GM21723 (cell line): ENCODE results near the gene ABL1.

Experiments
- ATAC-seq: cut with Tn5 transposase; IDR thresholded peaks from one replicate; pipeline ENCODE4 v1.9.1; 2021; ENCODE audit warnings: mild to moderate bottlenecking, moderate library complexity; ENCODE audit not compliant: unreplicated experiment

Gene ABL1

DNA sequence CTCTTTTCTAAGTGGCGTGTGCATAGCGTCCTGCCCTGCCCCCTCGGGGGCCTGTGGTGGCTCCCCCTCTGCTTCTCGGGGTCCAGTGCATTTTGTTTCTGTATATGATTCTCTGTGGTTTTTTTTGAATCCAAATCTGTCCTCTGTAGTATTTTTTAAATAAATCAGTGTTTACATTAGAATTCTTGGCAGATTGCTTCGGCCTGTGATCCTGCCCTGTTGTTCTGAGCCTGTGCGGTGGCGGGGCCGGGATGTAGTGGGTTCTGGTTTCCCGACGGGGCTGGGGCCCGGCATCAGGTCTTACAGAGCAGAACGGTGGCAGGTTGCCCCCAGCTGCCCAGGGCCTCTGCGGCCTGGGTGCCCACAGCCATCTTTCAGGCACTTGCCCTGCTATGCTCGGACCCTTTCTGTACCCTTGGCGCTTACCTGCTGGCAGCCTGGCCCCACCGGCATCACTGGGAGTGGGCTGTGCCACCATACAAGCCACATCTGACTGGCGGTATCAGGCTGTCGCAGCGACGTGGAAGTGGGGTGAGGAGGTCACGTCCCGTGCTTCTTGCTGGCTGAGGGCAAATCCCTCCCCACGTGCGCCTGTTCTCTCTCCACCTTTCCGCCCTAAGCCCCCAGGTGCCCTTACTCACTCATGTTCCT is 52.6 kb downstream of the ABL1 start:
- ATAC-seq = no peak

DNA sequence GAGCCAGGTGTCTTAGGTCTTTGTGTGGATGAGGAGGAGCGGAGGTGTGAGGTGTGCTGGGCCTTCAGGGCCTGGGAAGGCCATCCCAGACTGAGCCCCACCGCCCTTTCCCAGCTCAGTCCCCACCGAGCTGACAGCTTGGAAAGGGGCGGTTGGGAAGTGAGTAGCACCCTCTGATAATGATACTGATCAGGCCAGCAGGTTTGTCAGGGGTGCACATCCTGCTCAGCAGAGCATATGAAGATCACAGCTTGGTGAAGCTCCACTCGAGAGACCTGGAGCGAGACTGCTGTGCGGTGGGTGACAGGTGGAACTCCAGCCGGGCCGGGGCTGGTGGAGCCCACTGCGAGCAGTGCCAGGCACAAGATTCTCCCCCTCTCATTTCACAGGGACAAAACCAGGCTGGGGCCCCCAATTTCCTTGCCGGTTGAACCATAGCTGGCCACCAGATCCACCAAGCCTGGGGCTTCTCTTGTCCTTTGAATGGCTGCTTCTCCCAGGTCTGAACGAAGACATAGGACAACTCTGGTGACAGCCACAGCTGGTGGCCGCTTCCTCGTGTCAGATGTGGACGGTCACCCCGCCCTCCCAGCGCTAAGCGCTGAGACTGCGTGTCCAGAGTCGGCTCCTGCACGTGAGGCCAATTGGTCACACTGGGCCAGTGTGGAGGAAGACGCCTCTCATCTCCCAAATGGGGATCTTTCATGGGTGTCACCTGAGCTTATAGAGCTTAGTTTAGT is 53.3 kb downstream of the ABL1 start:
- ATAC-seq = no peak

- ATAC-seq = no peak
Observed at GRCh38 chr9:130890124-130890523, 55.1 kb downstream of the ABL1 start.

GRCh38 chr9:130890870-130891687 is 56.0 kb downstream of the ABL1 start:
- no peak for ATAC-seq

- ATAC-seq = no peak
Observed at GRCh38 chr9:130891688-130892476, 56.8 kb downstream of the ABL1 start.

DNA sequence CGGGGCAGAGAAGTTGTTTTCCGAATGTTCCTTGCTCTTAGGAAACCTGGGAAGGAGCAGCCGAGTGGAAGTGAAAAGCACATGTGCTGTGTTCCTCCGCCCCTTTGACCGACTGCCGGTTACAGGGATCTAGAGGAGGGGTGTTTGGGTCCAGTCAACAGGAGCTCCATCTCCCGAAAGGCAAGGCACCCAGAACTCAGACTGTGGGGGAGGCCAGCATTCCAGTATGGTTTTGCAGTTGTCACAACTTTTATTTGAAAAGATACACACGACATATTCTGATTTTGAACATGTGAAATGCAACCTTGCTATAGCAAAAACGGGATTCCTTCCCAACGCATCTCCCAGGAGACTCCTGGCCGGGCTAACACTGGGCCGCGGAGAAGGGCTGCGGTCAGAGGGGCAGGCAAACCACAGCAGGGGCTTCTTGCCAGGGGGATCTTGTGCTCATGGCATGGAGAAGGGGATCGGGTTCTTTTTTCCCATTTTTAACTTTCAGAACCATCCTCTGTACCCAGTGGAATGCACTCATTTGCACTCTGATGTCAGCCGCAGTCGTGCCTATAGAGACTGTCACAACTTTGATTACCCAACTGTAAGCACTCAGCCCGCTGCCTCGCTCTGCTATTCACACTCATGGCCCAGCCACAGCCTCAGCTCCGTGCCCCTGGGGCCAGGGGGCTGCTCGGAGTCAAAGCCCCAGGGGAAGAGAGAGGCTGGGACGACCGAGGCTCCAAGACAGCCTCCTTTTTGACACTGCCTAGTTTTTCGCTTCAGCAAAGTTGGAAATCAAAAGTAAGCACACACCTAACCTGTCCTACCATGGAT is 57.6 kb downstream of the ABL1 start:
- no peak for ATAC-seq

DNA sequence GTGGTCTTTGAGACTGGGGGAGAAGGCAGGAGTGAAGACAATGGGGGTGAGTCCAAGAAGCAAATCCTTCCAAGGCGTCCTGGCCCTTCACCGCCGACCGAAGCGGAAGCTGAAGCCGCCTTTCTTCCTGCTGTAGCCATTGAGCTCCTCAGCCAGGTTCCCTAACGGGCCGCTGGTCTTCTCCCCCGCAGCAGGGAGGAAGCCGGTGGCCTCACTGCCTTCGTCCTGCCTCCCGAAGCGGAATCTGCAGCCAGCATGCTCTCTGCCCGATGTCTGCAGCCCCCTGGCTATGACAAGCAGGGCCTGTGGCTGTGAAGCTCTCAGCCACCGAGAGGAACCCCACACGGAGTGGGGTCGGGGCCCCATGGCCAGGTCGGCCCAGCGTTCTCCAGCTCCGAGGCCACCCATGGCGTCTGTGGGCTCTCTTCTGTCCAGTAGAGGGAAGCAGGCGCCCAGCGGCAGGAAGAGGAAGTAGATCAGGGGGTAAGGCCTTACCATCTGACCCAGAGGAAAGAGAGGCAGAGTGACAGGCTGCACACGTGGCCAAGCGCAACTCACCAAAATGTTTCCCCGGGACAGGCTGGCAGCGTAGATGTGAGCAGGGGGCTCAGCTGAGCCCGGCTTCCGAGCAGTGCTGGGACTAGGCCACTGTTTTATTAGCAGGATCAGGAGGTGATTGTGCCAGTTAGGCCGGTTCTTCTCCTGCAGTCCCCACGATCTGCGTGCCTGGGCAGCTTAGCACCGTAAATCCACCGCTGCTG is 58.5 kb downstream of the ABL1 start:
- no peak for ATAC-seq

GRCh38 chr9:130894546-130894945 is 59.5 kb downstream of the ABL1 start:
- ATAC-seq = no peak

DNA sequence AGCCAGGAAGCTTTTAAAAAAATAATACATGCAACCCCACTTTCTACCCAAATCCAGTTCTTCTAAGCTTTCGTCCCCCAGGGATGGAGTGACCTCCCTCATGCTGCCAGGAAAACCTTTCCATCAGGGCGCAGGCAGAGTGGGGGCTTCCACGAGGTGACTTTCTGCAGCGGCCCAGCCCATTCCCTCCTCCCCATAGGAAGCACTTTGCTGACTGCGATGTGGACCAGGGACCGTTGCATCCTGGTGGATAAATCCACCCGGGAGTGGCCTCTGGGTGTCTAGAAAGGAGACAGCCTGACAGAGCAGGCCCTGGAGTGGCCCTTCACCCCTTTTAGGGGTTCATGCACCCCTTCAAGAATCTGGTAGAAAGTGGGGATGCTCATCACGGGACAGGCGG is 60.0 kb downstream of the ABL1 start:
- no peak for ATAC-seq

DNA sequence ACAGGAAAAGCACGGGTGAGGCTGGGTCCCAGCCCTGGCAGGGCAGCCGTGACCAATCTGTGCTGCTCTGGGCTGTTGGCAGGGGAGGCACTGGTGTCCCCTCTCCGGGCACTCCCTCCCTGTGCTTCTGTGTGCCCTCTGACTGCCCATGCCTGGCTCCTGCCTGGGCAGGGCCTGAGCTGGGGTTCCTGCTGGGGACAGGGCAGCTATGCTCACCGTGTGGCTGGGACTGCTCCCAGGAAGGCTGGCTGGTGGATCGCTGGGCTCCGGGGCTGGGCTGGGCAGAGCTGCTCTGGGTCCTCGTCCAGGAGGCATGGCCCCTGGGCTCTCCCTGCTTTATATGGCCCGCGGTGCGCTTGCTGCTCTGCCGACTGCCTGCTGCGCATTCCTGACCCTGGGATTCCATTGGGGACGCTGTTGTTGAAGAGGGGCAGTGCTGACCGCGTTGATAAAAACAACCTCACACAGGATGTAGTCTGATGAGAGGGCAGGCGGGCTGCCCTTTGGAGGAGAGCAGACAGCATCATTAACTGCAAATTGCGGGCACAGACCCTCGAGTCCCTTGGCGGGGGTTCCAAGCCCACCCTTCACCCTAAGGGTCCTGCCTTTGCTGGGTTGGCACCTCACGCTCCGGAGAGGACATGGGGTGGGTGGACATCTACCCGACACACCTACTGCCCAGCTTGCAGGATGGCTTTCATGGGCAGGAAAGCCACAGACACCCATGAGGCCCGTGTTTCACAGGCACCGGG is 60.6 kb downstream of the ABL1 start:
- ATAC-seq = no peak

DNA sequence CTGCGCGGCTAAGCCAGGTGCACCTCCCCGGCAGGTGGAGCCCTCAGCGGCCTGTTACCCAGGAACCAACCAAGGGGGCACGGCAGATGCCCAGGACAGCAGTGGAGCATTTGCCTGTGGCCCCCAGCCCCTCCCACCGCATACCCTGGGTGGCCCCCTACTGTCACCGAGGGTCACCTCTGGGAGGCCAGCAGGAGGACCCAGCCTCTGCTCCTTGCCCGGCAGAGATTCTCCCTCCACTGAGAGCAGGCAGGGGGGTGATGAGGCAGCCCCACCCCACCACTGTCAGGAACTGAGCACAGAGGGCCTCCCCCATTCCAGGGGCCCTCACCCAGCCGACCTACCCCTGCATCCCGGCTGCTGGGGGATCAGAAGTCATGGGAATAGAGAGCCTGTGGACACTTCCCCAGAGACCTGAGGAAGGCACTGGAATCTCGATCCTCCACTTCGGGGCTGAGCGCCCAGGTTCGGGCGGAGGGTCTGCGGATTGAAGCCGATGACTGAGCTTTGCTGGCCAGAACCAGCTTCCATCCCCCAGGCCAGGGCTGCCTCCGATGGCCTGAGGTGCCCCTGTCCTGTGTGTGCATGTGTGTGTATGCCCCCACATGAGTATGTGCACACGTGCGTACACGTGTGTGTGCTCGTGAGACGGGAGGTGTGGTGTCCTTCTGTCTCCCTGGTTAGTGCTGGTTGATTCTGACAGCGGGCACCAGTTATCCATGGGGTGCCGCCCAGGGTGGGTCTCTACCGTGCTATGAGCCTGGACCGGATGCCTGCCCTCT is 61.4 kb downstream of the ABL1 start, which contains the start of gene QRFP:
Gene QRFP (minus strand): TSS at position 580 of the 782 bp plus-strand sequence. CDS start 2,974 bp downstream, outside the sequence.
- no peak for ATAC-seq

GRCh38 chr9:130897105-130897751 is 62.2 kb downstream of the ABL1 start:
- no peak for ATAC-seq

- no peak for ATAC-seq
Observed at GRCh38 chr9:130897848-130898551, 62.9 kb downstream of the ABL1 start.

- ATAC-seq = no peak
Observed at GRCh38 chr9:130898552-130898852, 63.4 kb downstream of the ABL1 start.

GRCh38 chr9:130899051-130899748 is 64.1 kb downstream of the ABL1 start:
- ATAC-seq = no peak
